GM15510 (cell line): ENCODE results near the gene ELANE.

Experiments used
- POLR2A ChIP-seq: IDR thresholded peaks from 3 replicates; pipeline ENCODE4 v1.6.1; 2011; ENCODE audit warnings: borderline replicate concordance; ENCODE audit not compliant: insufficient read length; ENCODE audit errors: extremely low read depth

ELANE gene

DNA sequence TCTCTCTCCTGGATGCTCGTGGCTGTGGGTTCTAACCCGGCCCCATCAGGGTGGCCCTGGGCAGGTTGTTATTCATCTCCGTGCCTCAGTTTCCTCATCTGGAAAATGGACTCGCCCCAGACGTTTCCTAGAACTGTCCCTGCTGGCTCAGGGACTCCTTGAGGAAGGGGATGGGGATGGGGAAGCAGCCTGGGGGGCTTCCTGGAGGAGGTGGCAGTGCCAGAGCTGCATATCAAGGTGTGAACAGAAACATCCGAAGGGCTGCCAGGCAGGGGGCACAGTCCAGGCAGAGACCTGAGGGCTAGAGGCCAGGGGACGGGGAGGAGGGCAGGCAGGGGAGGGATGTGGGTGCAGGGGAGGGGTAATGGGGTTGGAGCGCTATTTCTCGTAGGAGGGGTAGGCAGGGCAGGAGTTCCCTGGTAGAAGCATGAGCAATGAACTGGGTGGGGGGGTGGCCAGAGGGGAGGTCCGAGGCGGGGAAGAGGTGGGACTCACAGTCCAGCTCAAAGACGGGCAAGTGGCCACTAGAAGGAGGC is 3.6 kb upstream of the ELANE start:
- TF ChIP-seq POLR2A: no peak

DNA sequence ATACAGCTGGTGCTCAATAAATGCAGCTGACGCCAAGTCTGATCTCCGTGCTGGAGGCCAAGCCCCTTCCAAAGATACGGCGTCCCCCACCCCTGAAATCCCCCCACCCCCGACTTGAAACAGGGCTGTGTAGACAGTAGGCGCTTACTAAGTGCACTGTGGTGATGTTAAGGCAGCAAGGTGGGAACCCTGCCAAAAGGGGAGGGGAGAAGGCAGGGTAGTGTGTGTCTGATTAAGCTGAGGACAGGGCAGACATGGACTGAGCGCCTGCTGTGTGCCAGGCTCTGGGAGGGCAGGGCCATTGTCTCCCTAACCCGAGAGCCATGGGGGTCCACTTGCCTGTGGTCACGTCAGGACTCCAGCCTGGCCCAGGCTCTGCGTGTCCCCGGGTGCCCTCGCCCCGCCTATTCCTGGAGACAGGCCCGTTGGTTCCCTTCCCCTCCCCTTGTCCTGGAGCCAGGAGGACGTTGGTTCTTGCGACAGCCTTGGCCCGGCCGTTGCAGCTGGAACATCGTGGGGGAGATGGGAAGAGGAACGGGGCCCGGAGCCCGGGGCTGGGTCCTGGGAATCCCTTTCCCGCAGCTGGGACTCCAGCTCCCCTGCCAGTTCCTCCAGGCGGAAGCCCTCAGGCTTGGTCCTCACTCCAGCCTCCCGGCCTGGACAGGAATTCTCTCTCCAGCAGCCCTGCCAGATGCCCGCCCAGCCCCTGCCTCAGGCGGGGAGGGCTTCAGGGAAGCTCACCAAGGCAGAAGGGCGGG is 1.7 kb upstream of the ELANE start:
- TF ChIP-seq POLR2A: no peak

DNA sequence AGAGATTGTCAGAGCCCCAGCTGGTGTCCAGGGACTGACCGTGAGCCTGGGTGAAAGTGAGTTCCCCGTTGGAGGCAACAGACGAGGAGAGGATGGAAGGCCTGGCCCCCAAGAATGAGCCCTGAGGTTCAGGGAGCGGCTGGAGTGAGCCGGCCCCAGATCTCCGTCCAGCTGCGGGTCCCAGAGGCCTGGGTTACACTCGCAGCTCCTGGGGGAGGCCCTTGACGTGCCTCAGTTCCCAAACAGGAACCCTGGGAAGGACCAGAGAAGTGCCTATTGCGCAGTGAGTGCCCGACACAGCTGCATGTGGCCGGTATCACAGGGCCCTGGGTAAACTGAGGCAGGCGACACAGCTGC is 1.1 kb upstream of the ELANE start:
- no peak for TF ChIP-seq POLR2A

DNA sequence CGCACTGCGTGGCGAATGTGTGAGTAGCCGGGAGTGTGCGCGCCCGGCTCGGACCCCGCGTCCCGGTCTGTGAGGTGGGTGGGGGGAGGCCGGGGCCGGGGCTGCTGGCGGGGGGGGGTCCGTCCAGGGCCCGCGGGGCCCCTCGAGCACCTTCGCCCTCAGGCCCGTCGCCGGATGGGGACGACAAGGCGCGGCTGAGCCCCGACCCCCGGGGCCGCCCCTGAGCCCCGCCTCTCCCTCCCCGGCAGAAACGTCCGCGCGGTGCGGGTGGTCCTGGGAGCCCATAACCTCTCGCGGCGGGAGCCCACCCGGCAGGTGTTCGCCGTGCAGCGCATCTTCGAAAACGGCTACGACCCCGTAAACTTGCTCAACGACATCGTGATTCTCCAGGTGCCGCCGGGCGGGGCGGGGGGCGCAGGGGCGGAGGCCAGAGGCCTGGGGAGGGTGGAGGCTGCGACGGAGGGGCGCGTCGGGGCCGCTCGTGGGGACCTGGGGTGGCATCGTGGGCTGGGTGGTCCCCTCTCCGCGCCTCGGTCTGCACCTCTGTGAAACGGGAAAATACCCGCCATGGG is 997 bp downstream of the ELANE start:
- TF ChIP-seq POLR2A: no peak

DNA sequence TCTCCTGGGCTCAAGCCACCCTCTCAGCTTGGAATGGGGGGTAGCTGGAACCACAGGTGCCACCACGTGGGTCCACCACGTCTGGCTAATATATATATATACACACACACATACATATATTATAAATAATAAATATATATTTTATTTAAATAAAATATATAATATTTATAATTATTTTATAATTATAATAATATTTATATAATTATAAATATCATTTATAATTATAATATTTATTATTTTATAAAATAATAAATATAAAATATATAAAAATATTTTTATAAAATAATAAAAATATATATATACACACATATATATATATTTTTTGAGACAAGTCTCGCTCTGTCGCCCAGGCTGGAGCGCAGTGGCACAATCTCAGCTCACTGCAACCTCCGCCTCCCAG is 2.4 kb downstream of the ELANE start:
- TF ChIP-seq POLR2A: no peak

DNA sequence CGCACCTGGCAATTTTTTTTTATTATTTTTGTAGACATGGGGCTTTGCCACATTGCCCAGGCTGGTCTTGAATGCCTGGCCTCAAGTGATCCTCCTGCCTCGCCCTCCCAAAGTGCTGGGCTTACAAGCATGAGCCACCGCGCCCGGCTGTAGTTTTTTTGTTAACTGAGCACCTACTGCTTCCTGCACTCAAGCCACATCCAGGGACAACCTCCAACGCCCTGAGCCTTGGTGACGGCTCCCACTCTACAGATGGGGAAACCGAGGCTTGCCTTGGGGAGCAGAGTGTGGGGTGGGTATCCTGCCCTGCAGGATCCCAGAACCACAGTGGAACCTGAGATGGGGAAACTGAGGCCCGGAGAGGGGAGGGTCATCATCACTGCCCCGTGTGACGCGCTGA is 3.0 kb downstream of the ELANE start:
- TF ChIP-seq POLR2A: no peak

DNA sequence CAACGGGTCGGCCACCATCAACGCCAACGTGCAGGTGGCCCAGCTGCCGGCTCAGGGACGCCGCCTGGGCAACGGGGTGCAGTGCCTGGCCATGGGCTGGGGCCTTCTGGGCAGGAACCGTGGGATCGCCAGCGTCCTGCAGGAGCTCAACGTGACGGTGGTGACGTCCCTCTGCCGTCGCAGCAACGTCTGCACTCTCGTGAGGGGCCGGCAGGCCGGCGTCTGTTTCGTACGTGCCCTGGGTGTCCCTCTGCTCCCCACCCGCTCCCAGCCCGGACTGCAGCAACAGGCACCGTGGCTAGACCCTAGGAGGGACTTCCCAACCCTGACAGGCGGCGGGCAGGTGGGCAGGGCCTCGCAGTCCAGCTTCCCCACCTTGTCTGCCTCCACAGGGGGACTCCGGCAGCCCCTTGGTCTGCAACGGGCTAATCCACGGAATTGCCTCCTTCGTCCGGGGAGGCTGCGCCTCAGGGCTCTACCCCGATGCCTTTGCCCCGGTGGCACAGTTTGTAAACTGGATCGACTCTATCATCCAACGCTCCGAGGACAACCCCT is 3.5 kb downstream of the ELANE start:
- no peak for TF ChIP-seq POLR2A

DNA sequence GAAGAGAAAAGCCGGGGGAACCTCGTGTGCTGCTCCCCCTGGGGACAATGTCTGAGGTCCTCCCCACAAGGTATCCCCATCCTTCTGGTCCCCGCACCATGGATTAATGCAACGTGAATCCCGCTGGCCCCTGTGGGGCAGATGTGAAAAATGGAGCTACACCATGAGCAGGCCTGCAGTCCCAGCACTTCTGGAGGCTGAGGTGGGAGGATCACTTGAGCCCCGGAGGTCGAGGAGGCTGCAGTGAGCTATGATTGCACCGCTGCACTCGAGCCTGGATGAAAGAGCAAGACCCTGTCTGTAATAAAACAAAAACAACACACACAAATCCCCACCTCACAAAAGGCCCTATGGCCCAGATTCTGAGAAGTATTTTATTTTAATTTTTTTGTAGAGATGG is 6.2 kb downstream of the ELANE start:
- no peak for TF ChIP-seq POLR2A

DNA sequence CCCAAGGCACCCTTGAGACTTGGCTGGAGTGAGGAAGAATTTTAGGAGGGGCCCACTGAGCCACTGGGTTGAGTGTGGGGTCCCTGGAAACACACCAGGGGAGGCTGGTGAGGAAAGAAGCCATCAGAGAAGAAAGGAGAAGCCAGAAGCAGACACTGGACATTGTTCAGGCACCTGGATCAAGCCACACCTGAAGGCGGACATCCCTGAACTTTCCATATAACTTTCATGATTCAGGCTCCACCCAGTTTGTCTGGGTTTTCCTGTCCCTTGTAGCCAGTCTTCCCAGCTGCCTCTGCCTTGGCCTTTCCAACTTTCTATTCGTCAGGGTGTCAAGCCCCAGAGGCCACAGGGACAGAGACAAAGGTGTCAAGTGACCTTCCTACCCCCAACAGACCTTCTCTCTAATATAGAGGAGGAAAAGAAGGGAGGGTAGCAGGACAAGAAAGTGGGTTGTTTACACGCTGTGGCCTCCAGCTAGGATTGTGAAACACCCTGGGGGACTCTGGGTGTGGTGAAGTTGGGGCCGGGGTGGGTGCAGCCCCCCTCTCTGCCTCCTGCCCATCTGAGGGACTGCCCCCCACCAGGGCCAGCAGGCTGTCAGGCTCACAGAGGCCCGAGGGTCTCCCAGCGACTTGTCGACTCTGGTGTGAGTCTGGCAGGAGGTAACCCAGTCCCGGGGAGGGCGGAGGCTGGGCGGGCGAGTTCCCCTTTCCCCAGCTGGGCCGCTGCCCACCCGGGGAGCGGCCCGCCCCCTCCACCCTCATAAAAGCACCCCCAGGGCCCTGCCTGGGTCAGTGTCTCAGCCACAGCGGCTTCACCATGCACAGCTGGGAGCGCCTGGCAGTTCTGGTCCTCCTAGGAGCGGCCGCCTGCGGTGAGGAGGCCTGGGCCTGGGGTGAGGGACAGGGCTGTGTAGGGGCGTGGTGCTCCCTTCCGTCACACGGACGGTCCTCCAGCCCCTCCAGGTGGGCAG is 7.1 kb downstream of the ELANE start, which contains the start of gene CFD:
Gene CFD, plus strand, starts transcription at position 797 of the 976 bp plus-strand sequence. Its CDS starts 26 bp downstream, at position 823.
- no peak for TF ChIP-seq POLR2A

DNA sequence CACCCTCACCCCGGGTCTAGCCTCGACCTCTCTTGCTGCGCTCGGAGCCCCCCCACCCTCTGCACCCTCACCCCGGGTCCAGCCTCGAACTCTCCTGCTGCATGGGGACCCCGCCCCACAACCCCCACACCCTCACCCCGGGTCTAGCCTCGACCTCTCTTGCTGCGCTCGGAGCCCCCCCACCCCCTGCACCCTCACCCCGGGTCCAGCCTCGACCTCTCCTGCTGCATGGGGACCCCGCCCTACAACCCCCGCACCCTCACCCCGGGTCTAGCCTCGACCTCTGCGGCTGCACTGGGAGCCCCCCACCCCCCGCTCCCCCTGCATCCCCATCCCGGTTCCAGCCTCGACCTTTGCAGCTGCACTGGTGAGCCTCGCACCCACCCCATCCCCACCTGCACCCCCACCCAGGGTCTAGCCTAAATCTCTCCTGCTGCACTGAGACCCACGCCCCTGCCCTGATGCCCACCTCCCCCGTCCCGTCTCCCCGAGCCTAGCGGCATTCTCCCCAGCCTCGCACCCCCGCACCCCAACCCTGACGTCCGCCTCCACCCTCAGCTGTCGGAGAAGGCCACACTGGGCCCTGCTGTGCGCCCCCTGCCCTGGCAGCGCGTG is 9.1 kb downstream of the ELANE start:
- TF ChIP-seq POLR2A: no peak

DNA sequence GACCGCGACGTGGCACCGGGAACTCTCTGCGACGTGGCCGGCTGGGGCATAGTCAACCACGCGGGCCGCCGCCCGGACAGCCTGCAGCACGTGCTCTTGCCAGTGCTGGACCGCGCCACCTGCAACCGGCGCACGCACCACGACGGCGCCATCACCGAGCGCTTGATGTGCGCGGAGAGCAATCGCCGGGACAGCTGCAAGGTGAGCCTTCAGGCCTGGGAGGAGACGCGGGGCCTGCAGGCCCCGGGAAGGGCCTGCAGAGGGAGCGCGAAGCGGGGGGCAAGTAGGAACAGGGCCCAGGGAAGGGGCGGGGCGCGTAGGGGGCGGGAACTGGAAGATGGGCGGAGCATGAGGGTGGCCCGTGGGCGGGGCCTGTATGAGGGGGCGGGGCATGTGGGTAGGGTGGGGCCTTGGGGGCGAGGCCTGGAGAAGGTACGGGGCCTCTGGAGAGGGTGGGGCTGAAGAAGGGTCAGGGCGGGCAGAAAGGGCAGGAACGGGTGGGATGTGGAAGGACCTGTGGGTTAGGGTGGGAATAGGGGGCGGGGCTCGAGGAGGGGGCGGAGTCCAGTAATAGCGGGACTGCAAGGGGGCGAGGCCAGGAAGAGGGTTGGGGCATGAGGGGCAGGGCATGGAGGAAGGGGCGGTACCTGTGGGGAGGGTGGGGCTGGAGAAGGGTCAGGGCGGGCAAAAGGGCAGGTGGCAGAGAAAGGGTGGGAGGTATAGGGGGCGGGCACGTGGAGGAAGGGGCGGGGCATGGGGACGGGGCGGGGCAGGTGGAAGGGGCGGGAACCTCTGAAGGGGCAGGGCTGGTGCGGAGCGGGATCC is 9.9 kb downstream of the ELANE start:
- no peak for TF ChIP-seq POLR2A

DNA sequence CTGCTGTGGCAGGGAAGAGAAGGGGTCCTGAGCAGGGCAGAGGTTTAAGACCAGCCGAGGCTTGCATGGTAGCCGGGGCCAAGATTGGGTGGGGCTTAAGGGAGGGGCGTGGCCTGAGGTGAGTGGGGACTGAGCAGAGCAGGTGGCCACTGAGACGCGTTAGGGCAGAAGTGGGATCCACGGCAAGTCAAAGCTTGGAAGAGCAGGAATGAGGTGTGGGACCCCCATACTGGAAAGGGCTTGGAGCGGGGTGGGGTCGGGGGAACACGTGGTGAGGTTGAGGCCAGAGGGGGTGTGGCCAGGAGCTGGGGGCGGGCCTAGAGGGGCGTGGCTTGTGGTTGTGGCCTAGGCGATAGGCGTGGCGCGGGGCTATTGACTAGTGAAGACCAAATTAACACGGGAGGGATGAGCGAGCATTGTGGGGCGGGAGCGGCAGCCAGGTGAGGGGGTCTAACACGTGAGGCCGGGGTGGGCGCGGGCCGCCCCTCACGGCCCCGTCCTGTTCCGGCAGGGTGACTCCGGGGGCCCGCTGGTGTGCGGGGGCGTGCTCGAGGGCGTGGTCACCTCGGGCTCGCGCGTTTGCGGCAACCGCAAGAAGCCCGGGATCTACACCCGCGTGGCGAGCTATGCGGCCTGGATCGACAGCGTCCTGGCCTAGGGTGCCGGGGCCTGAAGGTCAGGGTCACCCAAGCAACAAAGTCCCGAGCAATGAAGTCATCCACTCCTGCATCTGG is 10.6 kb downstream of the ELANE start:
- TF ChIP-seq POLR2A: no peak

DNA sequence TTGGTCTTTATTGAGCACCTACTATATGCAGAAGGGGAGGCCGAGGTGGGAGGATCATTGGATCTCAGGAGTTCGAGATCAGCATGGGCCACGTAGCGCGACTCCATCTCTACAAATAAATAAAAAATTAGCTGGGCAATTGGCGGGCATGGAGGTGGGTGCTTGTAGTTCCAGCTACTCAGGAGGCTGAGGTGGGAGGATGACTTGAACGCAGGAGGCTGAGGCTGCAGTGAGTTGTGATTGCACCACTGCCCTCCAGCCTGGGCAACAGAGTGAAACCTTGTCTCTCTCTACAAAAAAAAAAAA is 11.2 kb downstream of the ELANE start:
- no peak for TF ChIP-seq POLR2A
